Activated CD4-positive, CD25-positive, alpha-beta regulatory T cell treated with anti-CD3 and anti-CD28 coated beads, Interleukin-2, amount 50 U/mL, for 72 hours (primary cell): Measurements from ENCODE around the gene HDAC1.
"Not testable (repeated sequence)": the region's sequence is repeated elsewhere in the genome, so short reads cannot be mapped to it uniquely, and the experiment has no call there.

Experiments
- DNase-seq: peaks from one replicate; pipeline ENCODE4 v3.0.0; 2021

Gene HDAC1

GRCh38 chr1:32291708-32292538, at the start of gene HDAC1:
HDAC1 (plus strand) TSS chr1:32292083; CDS start chr1:32292170, 87 bp downstream.
- peak; percentile 94 for DNase-seq

- DNase-seq, result no peak
Measured at GRCh38 chr1:32242341-32242851, 49.5 kb upstream of the HDAC1 start.

- no peak for DNase-seq
Measured at GRCh38 chr1:32246888-32247273, 45.0 kb upstream of the HDAC1 start, which contains the start of gene FAM167B. FAM167B (plus strand) TSS chr1:32247222; CDS start chr1:32247422, 200 bp downstream.

DNA sequence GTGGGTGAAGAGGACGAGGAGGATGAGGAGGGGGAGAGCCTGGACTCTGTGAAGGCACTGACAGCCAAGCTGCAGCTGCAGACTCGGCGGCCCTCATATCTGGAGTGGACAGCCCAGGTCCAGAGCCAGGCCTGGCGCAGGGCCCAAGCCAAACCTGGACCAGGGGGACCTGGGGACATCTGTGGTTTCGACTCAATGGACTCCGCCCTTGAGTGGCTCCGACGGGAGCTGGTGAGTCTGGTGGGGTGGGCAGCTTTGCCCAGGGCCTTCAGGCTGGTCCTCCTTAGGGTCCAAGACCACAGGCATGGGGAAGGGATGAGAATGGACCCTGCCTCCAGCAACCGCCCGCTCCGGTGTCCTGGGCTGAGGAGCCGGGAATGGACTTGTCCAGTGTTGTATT, 44.4 kb upstream of the HDAC1 start:
- DNase-seq, result no peak

- peak; percentile 91 for DNase-seq
Measured at GRCh38 chr1:32247983-32248889, 43.6 kb upstream of the HDAC1 start.

GRCh38 chr1:32249831-32250525, 41.9 kb upstream of the HDAC1 start:
- DNase-seq, result peak; percentile 67

- peak; percentile 66 for DNase-seq
Measured at GRCh38 chr1:32250893-32251716, 40.8 kb upstream of the HDAC1 start, which contains the start of gene LCK. LCK (plus strand) TSS chr1:32251265; CDS start chr1:32274330, 23,065 bp downstream.

- DNase-seq, result no peak
Measured at GRCh38 chr1:32255072-32256071, 36.5 kb upstream of the HDAC1 start.

GRCh38 chr1:32256473-32257226, 35.2 kb upstream of the HDAC1 start:
- DNase-seq, result no peak

- no peak for DNase-seq
Measured at GRCh38 chr1:32257227-32257508, 34.7 kb upstream of the HDAC1 start.

- DNase-seq, result not testable (repeated sequence)
Measured at GRCh38 chr1:32263236-32263593, 28.7 kb upstream of the HDAC1 start.

- DNase-seq, result no peak
Measured at GRCh38 chr1:32263744-32264143, 28.1 kb upstream of the HDAC1 start.

DNA sequence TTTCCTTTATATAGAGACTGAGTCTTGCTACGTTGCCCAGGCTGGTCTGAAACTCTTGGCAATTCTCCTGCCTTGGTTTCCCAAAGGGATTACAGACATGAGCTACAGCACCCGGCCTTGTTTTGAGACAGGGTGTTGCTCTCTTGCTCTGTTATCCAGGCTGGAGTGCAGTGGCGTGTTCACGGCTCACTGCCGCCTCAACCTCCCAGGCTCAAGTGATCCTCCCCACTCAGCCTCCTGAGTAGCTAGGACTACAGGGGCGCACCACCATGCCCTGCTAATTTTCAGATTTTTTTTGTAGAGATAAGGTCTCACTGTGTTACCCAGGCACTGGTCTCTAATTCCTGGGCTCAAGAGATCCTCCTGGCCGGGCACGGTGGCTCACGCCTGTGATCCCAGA, 26.0 kb upstream of the HDAC1 start:
- DNase-seq, result no peak

DNA sequence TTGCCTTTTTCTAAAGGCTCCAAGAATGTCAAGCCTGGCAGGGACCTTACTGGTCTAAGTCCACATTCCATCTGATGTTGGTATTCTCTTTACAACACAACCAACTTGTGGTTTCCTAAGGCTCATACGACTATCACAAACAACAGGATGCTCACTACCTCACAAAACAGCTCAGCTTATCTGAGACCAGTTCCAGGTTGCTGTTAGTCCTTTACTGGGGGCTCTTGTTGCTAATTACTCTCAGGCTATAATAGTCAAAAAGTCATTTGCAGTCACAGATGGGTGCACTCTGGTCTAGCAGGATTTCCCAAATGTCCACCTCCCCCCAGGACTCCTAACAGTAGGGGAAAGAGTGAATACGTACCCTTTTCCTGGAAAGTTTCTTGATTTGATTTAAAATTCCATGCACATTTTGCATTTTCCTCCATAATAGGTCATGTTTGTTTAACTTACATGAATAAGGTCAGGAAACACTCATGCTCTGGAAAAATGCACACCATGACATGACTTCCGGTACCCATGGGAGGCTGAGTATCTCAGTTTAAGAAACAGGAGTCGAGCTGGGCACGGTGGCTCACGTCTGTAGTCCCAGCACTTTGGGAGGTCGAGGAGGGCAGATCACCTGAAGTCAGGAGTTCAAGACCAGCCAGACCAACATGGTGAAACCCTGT, 24.8 kb upstream of the HDAC1 start:
- DNase-seq, result no peak

- DNase-seq, result no peak
Measured at GRCh38 chr1:32269744-32270143, 22.1 kb upstream of the HDAC1 start.

DNA sequence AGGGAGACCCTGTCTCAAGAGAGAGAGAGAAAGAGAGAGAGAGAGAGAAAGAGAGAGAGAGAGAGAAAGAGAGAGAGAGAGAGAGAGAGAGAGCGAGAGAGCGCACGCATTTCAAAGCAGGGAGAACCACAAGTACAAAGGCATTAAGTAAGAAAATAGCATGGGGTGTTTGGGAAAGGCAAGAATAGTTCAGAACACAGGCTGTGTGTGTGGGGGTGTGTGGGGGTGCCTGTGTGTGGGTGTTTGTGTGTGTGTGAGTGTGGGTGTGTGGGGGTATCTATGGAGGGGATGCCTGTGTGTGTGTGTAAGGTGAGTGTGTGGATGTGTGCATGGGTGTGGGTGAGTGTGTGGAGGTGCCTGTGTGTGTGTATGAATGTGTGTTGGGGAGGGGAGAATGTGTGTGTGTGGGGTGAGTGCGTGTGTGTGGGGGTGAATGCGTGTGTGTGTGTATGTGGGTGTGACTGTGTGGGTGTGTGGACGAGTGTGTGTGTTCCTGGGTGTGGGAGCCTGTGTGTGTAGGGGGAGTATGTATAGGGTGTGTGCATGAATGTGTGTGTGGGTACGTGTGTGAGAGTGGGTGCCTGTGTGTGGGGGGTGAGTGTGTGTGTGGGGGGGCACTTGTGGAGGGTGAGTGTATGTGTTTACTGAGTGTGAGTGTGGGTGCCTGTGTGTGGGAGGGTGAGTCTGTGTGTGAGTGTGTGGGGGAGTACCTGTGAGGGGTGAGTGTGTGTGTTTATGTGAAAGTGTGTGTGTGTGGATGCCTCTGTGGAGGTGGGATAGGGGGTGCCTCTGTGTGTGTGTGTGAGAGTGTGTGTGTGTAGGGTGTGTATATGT, 19.1 kb upstream of the HDAC1 start:
- DNase-seq, result no peak

- peak; percentile 48 for DNase-seq
Measured at GRCh38 chr1:32273391-32274208, 18.3 kb upstream of the HDAC1 start.
